K562 (cell line): ENCODE results near the gene PPP1CC. TPM values are rescaled to one million over a fixed set of nuclear protein-coding genes. Genes with fewer than 3 reads are reported as not detected.
A peak's percentile ranks its signal among the peaks of the same experiment; 100 is the strongest.

Experiments
- ATAC-seq: fragments of 200-7000 bp; cut with Tn5 transposase; 3 replicates; pipeline ENCODE4 v1.9.1; 2020; ENCODE audit warnings: moderate library complexity
- BruUV-seq: library from RNA; stranded (reverse); fragments of 400-500 nt; replicated peaks from 2 replicates; lab custom pipeline; 2021; lab: Mats Ljungman, UMichigan
- CTCF ChIA-PET: fragments of 300-600 bp; formaldehyde crosslinking; extraction: SDS; loops from one replicate; lab custom pipeline; 2021; ENCODE audit warnings: low intra/inter-chr PET ratio; lab: Yijun Ruan, JAX
- POLR2A ChIA-PET: fragments of 300-600, 350-650 bp; sonication (Branson Sonifier 250); formaldehyde crosslinking; extraction: SDS; loops from one replicate; lab custom pipeline; 2021; ENCODE audit warnings: antibody characterized with exemption, inconsistent platforms; lab: Yijun Ruan, JAX
- DNase-seq, 4 experiments: peaks; one replicate each; pipeline versions ENCODE4 v3.0.0 to v3.0.0-alpha.2; 2011 to 2018; ENCODE audit warnings: low spot score in 3 of 4, mixed read lengths in 3 of 4; ENCODE audit errors: extremely low read depth in 1 of 4
- FAIRE-seq: peaks from 2 replicates; lab custom pipeline; 2011; peaks lifted over from hg19 to GRCh38; lab: Jason Lieb, UNC
- H2AFZ ChIP-seq: 2 replicates; pipeline ENCODE4 v1.6.0; 2011; ENCODE audit warnings: low read depth, low read length, control low read depth, inconsistent platforms
- H3K27ac ChIP-seq: fragments of 200-600 bp; 3 replicates; pipeline ENCODE4 v1.8.0; 2011; ENCODE audit warnings: low read depth, mild to moderate bottlenecking, control low read depth, inconsistent platforms, low read length, moderate library complexity, mixed read lengths; ENCODE audit errors: extremely low read depth
- H3K27me3 ChIP-seq, 2 experiments: fragments of 300-600 bp in 1 of 2; 2 replicates in 1 of 2; 3 replicates in 1 of 2; pipeline versions ENCODE4 v1.6.0 to v1.8.0; 2011; ENCODE audit warnings: inconsistent platforms in 2 of 2, low read length in 2 of 2, mild to moderate bottlenecking in 1 of 2, mixed read lengths in 1 of 2, moderate library complexity in 1 of 2; ENCODE audit not compliant: control insufficient read depth in 2 of 2, insufficient read depth in 2 of 2
- H3K36me3 ChIP-seq: fragments of 300-600 bp; 3 replicates; pipeline ENCODE4 v1.8.0; 2011; ENCODE audit warnings: mild to moderate bottlenecking, low read length, inconsistent platforms; ENCODE audit not compliant: control insufficient read depth, insufficient read depth
- H3K4me1 ChIP-seq, 2 experiments: fragments of 200-600 bp in 1 of 2; replicated peaks in 1 of 2; 2 replicates in 1 of 2; 3 replicates in 1 of 2; pipeline versions ENCODE4 v1.5.1 to v1.8.0; 2011; ENCODE audit warnings: inconsistent platforms in 2 of 2, low read length in 2 of 2, mild to moderate bottlenecking in 1 of 2, mixed read lengths in 1 of 2, moderate library complexity in 1 of 2; ENCODE audit not compliant: control insufficient read depth in 2 of 2, insufficient read depth in 2 of 2
- H3K4me2 ChIP-seq: 2 replicates; pipeline ENCODE4 v1.6.1; 2011; ENCODE audit warnings: low read length, control low read depth, inconsistent platforms, mixed read lengths; ENCODE audit not compliant: insufficient read depth
- H3K4me3 ChIP-seq: fragments of 200-600 bp; sonication (generic), shearing (Covaris generic); 2 replicates; pipeline ENCODE4 v1.5.1; 2016; ENCODE audit warnings: control low read depth, inconsistent platforms
- H3K79me2 ChIP-seq: fragments of 200-600 bp; 3 replicates; pipeline ENCODE4 v1.8.0; 2011; ENCODE audit warnings: low read length, inconsistent platforms; ENCODE audit not compliant: control insufficient read depth, insufficient read depth
- H3K9ac ChIP-seq, 2 experiments: 2 replicates each; pipeline versions ENCODE4 v1.6.0 to v1.6.1; 2011; ENCODE audit warnings: low read depth in 2 of 2, low read length in 2 of 2, control low read depth in 1 of 2, inconsistent platforms in 1 of 2, mild to moderate bottlenecking in 1 of 2, mixed read lengths in 1 of 2; ENCODE audit not compliant: insufficient read depth in 1 of 2
- H3K9me1 ChIP-seq: one replicate; pipeline ENCODE4 v1.6.0; 2011; ENCODE audit warnings: inconsistent platforms, mild to moderate bottlenecking, low read length, moderate library complexity; ENCODE audit not compliant: control insufficient read depth, insufficient read depth
- H3K9me3 ChIP-seq: replicated peaks from 2 replicates; pipeline ENCODE4 v1.5.1; 2011; ENCODE audit warnings: low read depth, low read length, inconsistent platforms; ENCODE audit not compliant: control insufficient read depth, insufficient read depth
- H4K20me1 ChIP-seq: replicated peaks from 2 replicates; pipeline ENCODE4 v1.6.1; 2011; ENCODE audit warnings: low read length, inconsistent platforms, mixed read lengths; ENCODE audit not compliant: control insufficient read depth, insufficient read depth
- CBX5 ChIP-seq: IDR thresholded peaks from 2 replicates; pipeline ENCODE4 v1.6.1; 2014; ENCODE audit warnings: low read depth, borderline replicate concordance
- CREB3 ChIP-seq: fragments of 450-650 bp; conservative IDR thresholded peaks from 2 replicates; pipeline ENCODE4 v1.6.1; 2016; ENCODE audit warnings: missing genetic modification characterization, low read depth, mild to moderate bottlenecking, missing compliant biosample characterization, moderate library complexity
- DLX4 ChIP-seq: fragments of 250-450 bp; sonication (Bioruptor Pico); IDR thresholded peaks from 2 replicates; pipeline ENCODE4 v1.6.1; 2021; ENCODE audit warnings: mild to moderate bottlenecking
- E2F6 ChIP-seq, 2 experiments: IDR thresholded peaks; 2 replicates each; pipeline ENCODE4 v1.6.1; 2011; ENCODE audit warnings: borderline replicate concordance in 1 of 2, control low read depth in 1 of 2, low read depth in 1 of 2, low read length in 1 of 2, mild to moderate bottlenecking in 1 of 2, mixed read lengths in 1 of 2, moderate library complexity in 1 of 2; ENCODE audit not compliant: insufficient read depth in 1 of 2, insufficient read length in 1 of 2, poor library complexity in 1 of 2, severe bottlenecking in 1 of 2; ENCODE audit errors: extremely low read depth in 1 of 2
- FOSL1 ChIP-seq: fragments of 200-800 bp; sonication (Bioruptor generic); conservative IDR thresholded peaks from 2 replicates; pipeline ENCODE4 v1.6.1; 2016; ENCODE audit warnings: missing genetic modification characterization, missing compliant biosample characterization
- GATA2 ChIP-seq: sonication (generic); formaldehyde crosslinking; IDR thresholded peaks from 2 replicates; pipeline ENCODE4 v1.4.0; 2020; ENCODE audit warnings: mild to moderate bottlenecking, missing genetic modification reagents
- HDGF ChIP-seq: fragments of 450-650 bp; IDR thresholded peaks from 2 replicates; pipeline ENCODE4 v1.6.1; 2016
- HMG20A ChIP-seq: fragments of 450-650 bp; formaldehyde crosslinking; conservative IDR thresholded peaks from 2 replicates; pipeline ENCODE4 v1.4.0; 2020; ENCODE audit warnings: mild to moderate bottlenecking, mixed read lengths
- ID3 ChIP-seq, 2 experiments: fragments of 250-450 bp in 1 of 2; fragments of 450-650 bp in 1 of 2; sonication (Bioruptor Pico) in 1 of 2; IDR thresholded peaks; 2 replicates each; pipeline versions ENCODE4 v1.6.1 to v1.8.0; 2016 to 2021; ENCODE audit warnings: mild to moderate bottlenecking in 2 of 2, moderate library complexity in 2 of 2, missing compliant biosample characterization in 1 of 2, missing genetic modification characterization in 1 of 2
- NBN ChIP-seq: fragments of 450-650 bp; IDR thresholded peaks from 2 replicates; pipeline ENCODE4 v1.6.1; 2016; ENCODE audit warnings: low read depth, mild to moderate bottlenecking
- NR2C2 ChIP-seq, 2 experiments: fragments of 200-800 bp in 1 of 2; sonication (Bioruptor generic) in 1 of 2; sonication (generic) in 1 of 2; formaldehyde crosslinking in 1 of 2; IDR thresholded peaks; 2 replicates each; pipeline versions ENCODE4 v1.6.1 to v1.8.0; 2016 to 2022; ENCODE audit warnings: mild to moderate bottlenecking in 1 of 2, missing compliant biosample characterization in 1 of 2, missing genetic modification characterization in 1 of 2, missing genetic modification reagents in 1 of 2
- PTRF ChIP-seq: fragments of 450-650 bp; IDR thresholded peaks from 2 replicates; pipeline ENCODE4 v1.6.1; 2016; ENCODE audit warnings: mild to moderate bottlenecking, missing genetic modification characterization, missing compliant biosample characterization
- RBBP5 ChIP-seq: fragments of 200-600 bp; sonication (generic); IDR thresholded peaks from 2 replicates; pipeline ENCODE4 v1.6.1; 2012; ENCODE audit warnings: borderline replicate concordance, mild to moderate bottlenecking, low read length, control low read depth, inconsistent platforms; ENCODE audit not compliant: insufficient read depth, poor library complexity, severe bottlenecking
- SAP30 ChIP-seq: fragments of 200-600 bp; sonication (generic); IDR thresholded peaks from 2 replicates; pipeline ENCODE4 v1.6.1; 2012; ENCODE audit warnings: borderline replicate concordance, low read depth, mild to moderate bottlenecking, moderate library complexity, low read length, control low read depth, inconsistent platforms; ENCODE audit not compliant: insufficient read depth, poor library complexity, severe bottlenecking
- SMAD3 ChIP-seq: fragments of 450-650 bp; formaldehyde crosslinking; conservative IDR thresholded peaks from 2 replicates; pipeline ENCODE4 v1.4.0; 2020; ENCODE audit warnings: mild to moderate bottlenecking
- TAF7 ChIP-seq: fragments of 450-650 bp; IDR thresholded peaks from 2 replicates; pipeline ENCODE4 v1.6.1; 2016; ENCODE audit warnings: missing genetic modification characterization, missing compliant biosample characterization
- ZEB2 ChIP-seq: fragments of 450-650 bp; IDR thresholded peaks from 2 replicates; pipeline ENCODE4 v1.6.1; 2016
- ZNF384 ChIP-seq: IDR thresholded peaks from 2 replicates; pipeline ENCODE4 v1.6.1; 2012; ENCODE audit warnings: low read depth, low read length, improper control_type of control experiment
- WGBS: fragments of 100-300 bp; shearing (Covaris generic); methylation state at CpG from one replicate; pipeline ENCODE4 v1.1.6; 2016; ENCODE audit warnings: low coverage, mixed read lengths; ENCODE audit not compliant: insufficient coverage; ENCODE audit errors: missing lambda C conversion rate; 5-methylcytosine and 5-hydroxymethylcytosine counted together
- in situ Hi-C: fragments of 300-500 bp; cut with MboI; formaldehyde crosslinking; loops from 4 replicates; pipeline ENCODE4 v1.15.0; 2018; ENCODE audit warnings: inconsistent platforms, mixed read lengths
- intact Hi-C: fragments of 100-400 bp; cut with micrococcal nuclease; formaldehyde crosslinking; loops from 2 replicates; pipeline ENCODE4 v1.14.2; 2022
- polyA plus RNA-seq, 8 experiments: library from polyadenylated mRNA; depleted of rRNA in 4 of 8; stranded (reverse) in 5 of 8; unstranded in 3 of 8; fragments of >200 nt; fragmentation: Nextera tagmentation in 2 of 8; fragmentation: Illumina TruSeq in 1 of 8; extraction: Ambion mirVana in 2 of 8; extraction: Trizol in 1 of 8; gene quantifications; 2 replicates each; pipeline versions ENCODE4 v1.2.1 to v1.2.3, GENCODE V29; 2011 to 2014; ENCODE audit warnings: inconsistent platforms in 1 of 8, missing spikeins in 1 of 8
- total RNA-seq, 7 experiments: library from RNA; depleted of rRNA in 6 of 7; stranded (reverse); fragments of >200 nt in 6 of 7; fragmentation: Illumina TruSeq in 2 of 7; extraction: Trizol in 2 of 7; gene quantifications; 2 replicates each; pipeline versions ENCODE4 v1.2.1 to v1.2.3, GENCODE V29; 2011 to 2021; ENCODE audit warnings: low replicate concordance in 1 of 7

PPP1CC gene
- total and polyA plus RNA-seq, 9 of the 15 experiments (the other 6 are each of a cell fraction or from before 2014, with no cell fraction given): 67.4 to 286 (median 195) TPM

- peak overlapping the region; percentile 85 for H3K4me3 ChIP-seq
- peak overlapping the region; percentile 73 to 100 for H3K9ac ChIP-seq
- peaks cover 3% of the 10 kb centered on the region for H3K9me1 ChIP-seq
- WGBS: 3% methylated on average over 28 of the region's 44 CpGs
- H3K9me3 ChIP-seq: no peaks in the 10 kb centered on the region
- peak overlapping the region; percentile 87 for H3K27ac ChIP-seq
- H3K27me3 ChIP-seq: no peaks in the 10 kb centered on the region
- H3K4me1 ChIP-seq: peaks cover 22 to 32% of the 10 kb centered on the region in 2 experiments
- intact Hi-C loops: loop anchor here (5.0 kb wide), 1 partner anchor 85 kb away; no protein-coding TSS in a partner anchor
- ChIA-PET POLR2A (interaction anchor here (0.7 to 1.3 kb wide), 6 partner anchors 9 to 104 kb away, joined by 3 to 7 read pairs (median 4); partner anchors contain the start of gene CCDC63), CTCF (no interaction called here)
- H3K79me2 ChIP-seq: peaks cover 56% of the 10 kb centered on the region
- in situ Hi-C loops: no loop called here
- FAIRE-seq: no peak
- peak; percentile 61 for ATAC-seq
- H3K36me3 ChIP-seq: peaks cover 35% of the 10 kb centered on the region
- no TSS peak for BruUV-seq
- DNase-seq: peak in 2 of 4 experiments; percentile 43 to 46
- H3K4me2 ChIP-seq: peak overlapping the region; percentile 82
- peaks cover 37% of the 10 kb centered on the region for H4K20me1 ChIP-seq
- H2AFZ ChIP-seq: peak overlapping the region; percentile 57; the same call in 1 of the 2 replicates
- TF ChIP-seq SMAD3 (CRISPR knock-in tag): no peak
- TF ChIP-seq CREB3 (tag): no peak
- no peak for TF ChIP-seq ZEB2
- TF ChIP-seq DLX4: no peak
- no peak for TF ChIP-seq FOSL1 (tag)
- TF ChIP-seq SAP30: peak; percentile 66
- TF ChIP-seq TAF7: 0 out of 2 replicates have a peak, but pooled peaks have one; percentile 7
- no peak for TF ChIP-seq HMG20A
- TF ChIP-seq RBBP5: peak; percentile 17
- TF ChIP-seq GATA2 (CRISPR knock-in tag): 0 out of 2 replicates have a peak, but pooled peaks have one; percentile 17
- TF ChIP-seq E2F6 (IDR thresholded peaks at IDR 0.05; ENCODE audit: borderline replicate concordance in 1 of 2, extremely low read depth in 1 of 2, insufficient read depth in 1 of 2, insufficient read length in 1 of 2, low read depth in 1 of 2, low read length in 1 of 2, poor library complexity in 1 of 2, severe bottlenecking in 1 of 2): peak in 1 of 2 experiments; percentile 4
- no peak for TF ChIP-seq ID3 (CRISPR knock-in tag; IDR thresholded peaks at IDR 0.05)
- no peak for TF ChIP-seq ID3 (tag; IDR thresholded peaks at IDR 0.05)
- no peak for TF ChIP-seq CBX5
- TF ChIP-seq NR2C2 (CRISPR knock-in tag; IDR thresholded peaks at IDR 0.05): no peak
- TF ChIP-seq NR2C2 (tag; IDR thresholded peaks at IDR 0.05): no peak
- TF ChIP-seq ZNF384: no peak
- TF ChIP-seq NBN: no peak
- no peak for TF ChIP-seq PTRF (tag)
- no peak for TF ChIP-seq HDGF
Measured at GRCh38 chr12:110742096-110742717, 484 bp downstream of the PPP1CC start.
